SK-N-SH (cell line): Measurements from ENCODE around the gene ALDOB.

Experiments used
- CTCF ChIP-seq: fragments of 200-600 bp; sonication (generic); IDR thresholded peaks from 2 replicates; pipeline ENCODE4 v1.6.1; 2017; ENCODE audit warnings: antibody characterized with exemption, mild to moderate bottlenecking, moderate library complexity
- EP300 ChIP-seq, 2 experiments: IDR thresholded peaks; 2 replicates each; pipeline versions ENCODE4 v1.4.0 to v1.6.1; 2012; ENCODE audit warnings: borderline replicate concordance in 1 of 2, low read depth in 1 of 2, low read length in 1 of 2
- EZH2phosphoT487 ChIP-seq: fragments of 200-600 bp; sonication (generic); IDR thresholded peaks from 2 replicates; pipeline ENCODE4 v1.6.1; 2017; ENCODE audit warnings: low read depth, mixed run types, mild to moderate bottlenecking, antibody characterized with exemption, moderate library complexity, borderline replicate concordance
- FOXJ3 ChIP-seq: sonication (generic); formaldehyde crosslinking; IDR thresholded peaks from 2 replicates; pipeline ENCODE4 v1.5.1; 2020; ENCODE audit warnings: mild to moderate bottlenecking, missing genetic modification reagents
- IRF3 ChIP-seq: fragments of 150-350 bp; IDR thresholded peaks from 2 replicates; pipeline ENCODE4 v1.6.1; 2016; ENCODE audit warnings: mild to moderate bottlenecking, low read depth, low read length
- MAX ChIP-seq: IDR thresholded peaks from 2 replicates; pipeline ENCODE4 v1.4.0; 2012; ENCODE audit warnings: low read depth
- NFIC ChIP-seq: IDR thresholded peaks from 2 replicates; pipeline ENCODE4 v1.4.0; 2012; ENCODE audit warnings: borderline replicate concordance
- POLR2AphosphoS5 ChIP-seq: IDR thresholded peaks from 2 replicates; pipeline ENCODE4 v1.6.1; 2012; ENCODE audit warnings: low read depth, low read length
- REST ChIP-seq: IDR thresholded peaks from 2 replicates; pipeline ENCODE4 v1.6.1; 2012; ENCODE audit warnings: mild to moderate bottlenecking, low read depth, low read length, moderate library complexity
- SIN3A ChIP-seq: IDR thresholded peaks from 2 replicates; pipeline ENCODE4 v1.6.1; 2012; ENCODE audit warnings: low read depth, mild to moderate bottlenecking, low read length, moderate library complexity, borderline replicate concordance
- TAF1 ChIP-seq: IDR thresholded peaks from 2 replicates; pipeline ENCODE4 v1.6.1; 2012; ENCODE audit warnings: low read depth, mild to moderate bottlenecking, low read length, moderate library complexity, borderline replicate concordance
- USF2 ChIP-seq: fragments of 150-350 bp; IDR thresholded peaks from 2 replicates; pipeline ENCODE4 v1.6.1; 2017; ENCODE audit warnings: antibody characterized with exemption, low read length, low read depth, borderline replicate concordance

- TF ChIP-seq SIN3A (no peak), CTCF (no peak), EP300 (IDR thresholded peaks at IDR 0.05; ENCODE audit: borderline replicate concordance in 1 of 2, low read depth in 1 of 2, low read length in 1 of 2) (no peak), USF2 (no peak), EZH2phosphoT487 (no peak), IRF3 (no peak), MAX (no peak), NFIC (no peak), TAF1 (no peak), POLR2AphosphoS5 (no peak), FOXJ3 (CRISPR knock-in tag) (no peak), REST (no peak)
These were observed 34.4 kb upstream of the ALDOB start for GRCh38 chr9:101470021-101470420.
